DOHH2 (cell line): ENCODE results near the gene CNTNAP5.

Experiments used
- EZH2phosphoT487 ChIP-seq: fragments of 200-600 bp; sonication (generic); IDR thresholded peaks from 2 replicates; pipeline ENCODE4 v1.6.1; 2017; ENCODE audit warnings: borderline replicate concordance, mild to moderate bottlenecking, antibody characterized with exemption, low read length, moderate library complexity, mixed read lengths
- TF ChIP-seq, protein P1 (sequence below): fragments of 200-600 bp; sonication (generic); IDR thresholded peaks from one replicate; pipeline ENCODE4 v1.5.1; 2014; ENCODE audit warnings: antibody characterized with exemption, mild to moderate bottlenecking, low read depth, low read length; ENCODE audit not compliant: poor library complexity, severe bottlenecking

DNA sequence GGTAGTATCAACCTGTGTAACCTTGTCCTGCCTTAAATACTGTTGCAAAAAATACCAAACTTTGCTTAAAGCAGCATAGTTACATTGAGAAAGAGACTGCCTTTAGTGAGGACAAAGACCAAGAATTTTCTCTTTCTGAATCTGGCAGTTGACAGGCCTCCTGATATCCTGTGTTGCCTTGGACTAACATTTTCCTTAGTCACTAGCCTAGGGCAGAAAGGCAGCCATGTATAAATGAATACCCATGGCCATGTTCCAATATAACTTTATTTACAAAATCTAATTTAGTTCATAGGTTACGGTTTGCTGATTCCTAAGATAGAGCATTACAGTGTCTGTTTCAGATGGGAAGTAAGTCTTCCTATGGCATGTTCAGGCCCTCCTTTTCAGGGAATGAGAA, 895.4 kb downstream of the CNTNAP5 start:
- TF ChIP-seq, protein P1, sequence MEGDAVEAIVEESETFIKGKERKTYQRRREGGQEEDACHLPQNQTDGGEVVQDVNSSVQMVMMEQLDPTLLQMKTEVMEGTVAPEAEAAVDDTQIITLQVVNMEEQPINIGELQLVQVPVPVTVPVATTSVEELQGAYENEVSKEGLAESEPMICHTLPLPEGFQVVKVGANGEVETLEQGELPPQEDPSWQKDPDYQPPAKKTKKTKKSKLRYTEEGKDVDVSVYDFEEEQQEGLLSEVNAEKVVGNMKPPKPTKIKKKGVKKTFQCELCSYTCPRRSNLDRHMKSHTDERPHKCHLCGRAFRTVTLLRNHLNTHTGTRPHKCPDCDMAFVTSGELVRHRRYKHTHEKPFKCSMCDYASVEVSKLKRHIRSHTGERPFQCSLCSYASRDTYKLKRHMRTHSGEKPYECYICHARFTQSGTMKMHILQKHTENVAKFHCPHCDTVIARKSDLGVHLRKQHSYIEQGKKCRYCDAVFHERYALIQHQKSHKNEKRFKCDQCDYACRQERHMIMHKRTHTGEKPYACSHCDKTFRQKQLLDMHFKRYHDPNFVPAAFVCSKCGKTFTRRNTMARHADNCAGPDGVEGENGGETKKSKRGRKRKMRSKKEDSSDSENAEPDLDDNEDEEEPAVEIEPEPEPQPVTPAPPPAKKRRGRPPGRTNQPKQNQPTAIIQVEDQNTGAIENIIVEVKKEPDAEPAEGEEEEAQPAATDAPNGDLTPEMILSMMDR: no peak
- no peak for TF ChIP-seq EZH2phosphoT487
